ENCODE data around the gene TUBA1C. TPM values are rescaled to one million over a fixed set of nuclear protein-coding genes. Genes with fewer than 3 reads are reported as not detected.
"Not testable (repeated sequence)": the region's sequence is repeated elsewhere in the genome, so short reads cannot be mapped to it uniquely, and the experiment has no call there.

TUBA1C gene
- total RNA-seq, 4 donors from 2014 or later: 45.5 to 142 (median 55.1) TPM

- H3K9me3 ChIP-seq: no peaks in the 10 kb centered on the region
- TF ChIP-seq EP300 (IDR thresholded peaks at IDR 0.05) (no peak), CTCF (IDR thresholded peaks at IDR 0.05) (no peak), POLR2A (IDR thresholded peaks at IDR 0.05) (no peak)
- no peak overlapping the region for H3K4me3 ChIP-seq
- no peak for DNase-seq (ENCODE audit: low spot score in 2 of 2)
- H3K4me1 ChIP-seq: no peaks in the 10 kb centered on the region
- no peak overlapping the region for H3K27ac ChIP-seq
- no peaks in the 10 kb centered on the region for H3K27me3 ChIP-seq
- WGBS, 2 donors: 73% methylated on average over 11 to 12 of the region's 13 CpGs
- H3K36me3 ChIP-seq: peaks cover 0 to 22% (median 3%) of the 10 kb centered on the region in 3 donors
Measured at GRCh38 chr12:49276304-49277290, 11.7 kb downstream of the TUBA1C start.

GRCh38 chr12:49277466-49277865, 12.6 kb downstream of the TUBA1C start:
- no peak for DNase-seq (ENCODE audit: low spot score in 2 of 2)
- Histone ChIP-seq H3K4me3 (no peak overlapping the region), H3K9me3 (no peaks in the 10 kb centered on the region), H3K4me1 (no peaks in the 10 kb centered on the region), H3K36me3 (peaks cover 0 to 15% (median 0%) of the 10 kb centered on the region in 3 donors), H3K27me3 (no peaks in the 10 kb centered on the region), H3K27ac (no peak overlapping the region)
- WGBS, 2 donors: 77 to 95% methylated on average over 6 of the region's 7 CpGs
- TF ChIP-seq EP300 (IDR thresholded peaks at IDR 0.05) (no peak), POLR2A (IDR thresholded peaks at IDR 0.05) (no peak), CTCF (IDR thresholded peaks at IDR 0.05) (no peak)

- H3K27me3 ChIP-seq: peaks cover 0 to 8% of the 10 kb centered on the region in 2 donors
- WGBS, 2 donors: 49 to 50% methylated on average over 7 of the region's 7 CpGs
- no peak overlapping the region for H3K4me3 ChIP-seq
- no peaks in the 10 kb centered on the region for H3K4me1 ChIP-seq
- H3K36me3 ChIP-seq: no peaks in the 10 kb centered on the region
- no peak overlapping the region for H3K27ac ChIP-seq
- no peaks in the 10 kb centered on the region for H3K9me3 ChIP-seq
- no peak for TF ChIP-seq POLR2A (IDR thresholded peaks at IDR 0.05)
- no peak for TF ChIP-seq EP300 (IDR thresholded peaks at IDR 0.05)
- no peak for TF ChIP-seq CTCF (IDR thresholded peaks at IDR 0.05)
- DNase-seq (ENCODE audit: low spot score in 2 of 2): no peak
Measured at GRCh38 chr12:49279706-49280159, 14.9 kb downstream of the TUBA1C start.

GRCh38 chr12:49280545-49280944, 15.7 kb downstream of the TUBA1C start:
- H3K4me3 ChIP-seq; H3K9me3 ChIP-seq; H3K36me3 ChIP-seq; H3K27ac ChIP-seq; H3K4me1 ChIP-seq; DNase-seq (ENCODE audit: low spot score in 2 of 2): not testable (repeated sequence)
- H3K27me3 ChIP-seq: peaks cover 0 to 13% of the 10 kb centered on the region in 2 donors
- whole genome bisulfite sequencing, 2 donors: 86 to 91% methylated on average over 6 of the region's 6 CpGs

- H3K4me1 ChIP-seq: no peaks in the 10 kb centered on the region
- H3K27ac ChIP-seq: no peak overlapping the region
- no peak for DNase-seq (ENCODE audit: low spot score in 2 of 2)
- TF ChIP-seq POLR2A (IDR thresholded peaks at IDR 0.05) (no peak), EP300 (IDR thresholded peaks at IDR 0.05) (no peak), CTCF (IDR thresholded peaks at IDR 0.05) (no peak)
- no peak overlapping the region for H3K4me3 ChIP-seq
- no peaks in the 10 kb centered on the region for H3K9me3 ChIP-seq
- WGBS, 2 donors: 72 to 77% methylated on average over 5 of the region's 5 CpGs
- H3K36me3 ChIP-seq: no peaks in the 10 kb centered on the region
- H3K27me3 ChIP-seq: peaks cover 0 to 26% of the 10 kb centered on the region in 2 donors
Measured at GRCh38 chr12:49282302-49282701, 17.4 kb downstream of the TUBA1C start.

GRCh38 chr12:49282740-49283375, 18.0 kb downstream of the TUBA1C start:
- not testable (repeated sequence) for H3K4me3 ChIP-seq; H3K9me3 ChIP-seq; H3K36me3 ChIP-seq; H3K4me1 ChIP-seq; DNase-seq (ENCODE audit: low spot score in 2 of 2); H3K27ac ChIP-seq
- 48 to 65% methylated on average over 2 to 3 of the region's 6 CpGs for WGBS, 2 donors
- H3K27me3 ChIP-seq: peaks cover 0 to 29% of the 10 kb centered on the region in 2 donors
